ENCODE measurements around the gene MYL3.

DNA sequence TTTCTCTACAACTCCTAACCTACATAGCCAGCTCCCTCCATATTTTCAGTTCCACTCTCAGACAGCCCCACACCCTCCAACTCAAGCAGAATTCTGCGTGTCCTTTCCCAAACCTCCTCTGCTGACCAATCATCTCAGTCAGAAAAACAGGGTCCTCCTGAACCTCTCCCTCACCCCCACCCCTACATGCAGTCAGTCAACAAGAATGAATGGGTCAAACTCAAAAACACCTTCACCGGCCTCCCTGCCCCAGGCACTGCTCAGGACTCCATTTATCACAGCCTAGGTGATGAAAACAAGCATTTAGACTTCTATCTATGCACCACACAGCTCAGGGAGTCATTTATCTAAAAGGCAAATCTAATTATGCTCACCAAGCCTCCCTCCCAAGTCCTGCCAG is 32.4 kb downstream of the MYL3 start:
- TF ChIP-seq, protein P1, sequence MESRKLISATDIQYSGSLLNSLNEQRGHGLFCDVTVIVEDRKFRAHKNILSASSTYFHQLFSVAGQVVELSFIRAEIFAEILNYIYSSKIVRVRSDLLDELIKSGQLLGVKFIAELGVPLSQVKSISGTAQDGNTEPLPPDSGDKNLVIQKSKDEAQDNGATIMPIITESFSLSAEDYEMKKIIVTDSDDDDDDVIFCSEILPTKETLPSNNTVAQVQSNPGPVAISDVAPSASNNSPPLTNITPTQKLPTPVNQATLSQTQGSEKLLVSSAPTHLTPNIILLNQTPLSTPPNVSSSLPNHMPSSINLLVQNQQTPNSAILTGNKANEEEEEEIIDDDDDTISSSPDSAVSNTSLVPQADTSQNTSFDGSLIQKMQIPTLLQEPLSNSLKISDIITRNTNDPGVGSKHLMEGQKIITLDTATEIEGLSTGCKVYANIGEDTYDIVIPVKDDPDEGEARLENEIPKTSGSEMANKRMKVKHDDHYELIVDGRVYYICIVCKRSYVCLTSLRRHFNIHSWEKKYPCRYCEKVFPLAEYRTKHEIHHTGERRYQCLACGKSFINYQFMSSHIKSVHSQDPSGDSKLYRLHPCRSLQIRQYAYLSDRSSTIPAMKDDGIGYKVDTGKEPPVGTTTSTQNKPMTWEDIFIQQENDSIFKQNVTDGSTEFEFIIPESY (IDR thresholded peaks at IDR 0.05; ENCODE audit: borderline replicate concordance, low read depth), result no peak
- TF ChIP-seq POLR2AphosphoS5 (IDR thresholded peaks at IDR 0.05; ENCODE audit: low read depth, low read length), result no peak
- TF ChIP-seq RAD21 (IDR thresholded peaks at IDR 0.05; ENCODE audit: low read length), result no peak
- no peak for TF ChIP-seq SIN3A (IDR thresholded peaks at IDR 0.05; ENCODE audit: borderline replicate concordance, low read depth, low read length)

Measured in SK-N-SH (cell line).